A549 (cell line): ENCODE data around the gene TPP2. TPM values are rescaled to one million over a fixed set of nuclear protein-coding genes. Genes with fewer than 3 reads are reported as not detected.

Experiments used
- ATAC-seq, 2 experiments: fragments of 200-7000 bp in 1 of 2; fragments of >200 bp in 1 of 2; cut with Nextera tagmentation in 1 of 2; cut with Tn5 transposase in 1 of 2; 3 replicates each; pipeline versions ENCODE4 v1.8.0 to v1.9.1; 2018 to 2020; ENCODE audit warnings: mild to moderate bottlenecking in 1 of 2, moderate library complexity in 1 of 2
- CTCF ChIA-PET: fragments of 300-600 bp; sonication (Branson Sonifier 250); formaldehyde crosslinking; extraction: SDS; loops from one replicate; lab custom pipeline; 2021; ENCODE audit warnings: antibody characterized with exemption, inconsistent platforms; lab: Yijun Ruan, JAX
- POLR2A ChIA-PET: fragments of 350-600 bp; formaldehyde crosslinking; extraction: SDS; loops from one replicate; lab custom pipeline; 2021; ENCODE audit warnings: antibody characterized with exemption, inconsistent platforms; lab: Yijun Ruan, JAX
- DNase-seq, 2 experiments: peaks; one replicate each; pipeline versions ENCODE4 v3.0.0 to v3.0.0-alpha.2; 2011 to 2016; ENCODE audit warnings: low read depth in 1 of 2, low spot score in 1 of 2
- FAIRE-seq: peaks from 2 replicates; lab custom pipeline; 2011; peaks lifted over from hg19 to GRCh38; lab: Jason Lieb, UNC
- H3K27ac ChIP-seq, 2 experiments: fragments of >200 bp; sonication (Bioruptor Twin); formaldehyde crosslinking; 3 replicates each; pipeline ENCODE4 v1.5.1; 2016 to 2017
- H3K4me1 ChIP-seq: fragments of >200 bp; sonication (Bioruptor Twin); formaldehyde crosslinking; 3 replicates; pipeline ENCODE4 v1.6.1; 2016
- H3K4me2 ChIP-seq: fragments of >200 bp; sonication (Bioruptor Twin); formaldehyde crosslinking; 3 replicates; pipeline ENCODE4 v1.6.1; 2016
- H3K4me3 ChIP-seq: fragments of >200 bp; sonication (Bioruptor Twin); formaldehyde crosslinking; 3 replicates; pipeline ENCODE4 v1.5.1; 2016
- H3K9me3 ChIP-seq: fragments of >200 bp; sonication (Bioruptor Twin); formaldehyde crosslinking; 3 replicates; pipeline ENCODE4 v1.6.1; 2016
- CBX8 ChIP-seq: fragments of 200-600 bp; sonication (generic); IDR thresholded peaks from 2 replicates; pipeline ENCODE4 v1.6.1; 2016
- CEBPB ChIP-seq, 2 experiments: fragments of >200 bp in 1 of 2; sonication (Bioruptor Twin) in 1 of 2; formaldehyde crosslinking in 1 of 2; IDR thresholded peaks; 2 replicates each; pipeline ENCODE4 v1.6.1; 2012 to 2016
- CHD2 ChIP-seq: fragments of 150-350 bp; IDR thresholded peaks from 2 replicates; pipeline ENCODE4 v1.6.1; 2014; ENCODE audit warnings: low read length; ENCODE audit not compliant: partially characterized antibody
- EHF ChIP-seq: fragments of 250-450 bp; sonication (Bioruptor Pico); IDR thresholded peaks from 2 replicates; pipeline ENCODE4 v1.5.0; 2020; ENCODE audit warnings: mild to moderate bottlenecking
- FOSL2 ChIP-seq, 2 experiments: fragments of 450-650 bp in 1 of 2; fragments of >200 bp in 1 of 2; sonication (Bioruptor Twin) in 1 of 2; formaldehyde crosslinking; IDR thresholded peaks; 2 replicates each; pipeline versions ENCODE4 v1.5.0 to v1.6.1; 2016 to 2020; ENCODE audit warnings: mild to moderate bottlenecking in 1 of 2, moderate library complexity in 1 of 2
- GATA3 ChIP-seq: IDR thresholded peaks from 2 replicates; pipeline ENCODE4 v1.6.1; 2012; ENCODE audit warnings: borderline replicate concordance
- HOXA7 ChIP-seq: fragments of 250-450 bp; sonication (Bioruptor Pico); IDR thresholded peaks from 2 replicates; pipeline ENCODE4 v1.5.0; 2020; ENCODE audit warnings: mild to moderate bottlenecking, moderate library complexity
- HOXB5 ChIP-seq: fragments of 250-450 bp; sonication (Bioruptor Pico); IDR thresholded peaks from 2 replicates; pipeline ENCODE4 v1.5.0; 2020; ENCODE audit warnings: mild to moderate bottlenecking, moderate library complexity
- JUNB ChIP-seq: fragments of >200 bp; sonication (Bioruptor Twin); formaldehyde crosslinking; IDR thresholded peaks from 2 replicates; pipeline ENCODE4 v1.6.1; 2016
- NPAS2 ChIP-seq: fragments of 250-450 bp; sonication (Bioruptor Pico); IDR thresholded peaks from 2 replicates; pipeline ENCODE4 v1.8.0; 2022; ENCODE audit warnings: mild to moderate bottlenecking, moderate library complexity, borderline replicate concordance
- NR3C1 ChIP-seq: fragments of >200 bp; sonication (Bioruptor Twin); formaldehyde crosslinking; IDR thresholded peaks from 3 replicates; pipeline ENCODE4 v1.6.1; 2017
- PHF8 ChIP-seq: fragments of 200-600 bp; sonication (generic); IDR thresholded peaks from 2 replicates; pipeline ENCODE4 v1.6.1; 2016; ENCODE audit warnings: low read depth, mild to moderate bottlenecking, antibody characterized with exemption, moderate library complexity, borderline replicate concordance
- RFX5 ChIP-seq: fragments of 450-650 bp; IDR thresholded peaks from 2 replicates; pipeline ENCODE4 v1.7.1; 2014; ENCODE audit warnings: antibody characterized with exemption, mild to moderate bottlenecking, moderate library complexity
- SMC3 ChIP-seq: fragments of >200 bp; sonication (Bioruptor Twin); formaldehyde crosslinking; IDR thresholded peaks from 3 replicates; pipeline ENCODE4 v1.6.1; 2018; ENCODE audit warnings: inconsistent platforms
- TP53 ChIP-seq: fragments of 250-450 bp; sonication (Bioruptor Pico); IDR thresholded peaks from 2 replicates; pipeline ENCODE4 v1.5.0; 2021; ENCODE audit warnings: mild to moderate bottlenecking, moderate library complexity
- ZFP36 ChIP-seq: fragments of 450-650 bp; IDR thresholded peaks from 2 replicates; pipeline ENCODE4 v1.6.1; 2014; ENCODE audit warnings: borderline replicate concordance; ENCODE audit not compliant: partially characterized antibody
- WGBS: methylation state at CpG from one replicate; pipeline ENCODE4 v1.1.6; 2017; ENCODE audit errors: missing lambda C conversion rate; 5-methylcytosine and 5-hydroxymethylcytosine counted together
- polyA plus RNA-seq, 4 experiments: library from polyadenylated mRNA; depleted of rRNA in 3 of 4; stranded (reverse); fragments of >200 nt; fragmentation: RNase III in 1 of 4; extraction: RNeasy Plus Mini Kit Qiagen cat#74134 plus additional on column Dnase treatment in 1 of 4; gene quantifications; 2 replicates in 3 of 4; 3 replicates in 1 of 4; pipeline ENCODE4 v1.2.3, GENCODE V29; 2011 to 2017
- TF ChIP-seq, protein P1 (sequence below): IDR thresholded peaks from 2 replicates; pipeline ENCODE4 v1.6.1; 2012
- TF ChIP-seq, protein P2 (sequence below): fragments of >200 bp; sonication (Bioruptor Twin); formaldehyde crosslinking; IDR thresholded peaks from 3 replicates; pipeline ENCODE4 v1.5.1; 2016
- TF ChIP-seq, protein P3 (sequence below): IDR thresholded peaks from 2 replicates; pipeline ENCODE4 v1.6.1; 2012
- TF ChIP-seq, protein P4 (sequence below): fragments of 250-450 bp; sonication (Bioruptor Pico); IDR thresholded peaks from 2 replicates; pipeline ENCODE4 v1.5.0; 2021; ENCODE audit warnings: mild to moderate bottlenecking, moderate library complexity, borderline replicate concordance
- TF ChIP-seq, protein P5 (sequence below): fragments of 200-600 bp; sonication (generic); IDR thresholded peaks from 2 replicates; pipeline ENCODE4 v1.6.1; 2016; ENCODE audit warnings: antibody characterized with exemption, mild to moderate bottlenecking, moderate library complexity
- TF ChIP-seq, protein P6 (sequence below): fragments of >200 bp; sonication (Bioruptor Twin); formaldehyde crosslinking; IDR thresholded peaks from 3 replicates; pipeline ENCODE4 v1.6.1; 2016
- TF ChIP-seq, protein P7 (sequence below): IDR thresholded peaks from 2 replicates; pipeline ENCODE4 v1.6.1; 2012; ENCODE audit warnings: low read depth, borderline replicate concordance

The TPP2 gene
- polyA plus RNA-seq, 2 of the 4 experiments (the other 2 are of a cell fraction): 18.6 to 28.4 TPM

DNA sequence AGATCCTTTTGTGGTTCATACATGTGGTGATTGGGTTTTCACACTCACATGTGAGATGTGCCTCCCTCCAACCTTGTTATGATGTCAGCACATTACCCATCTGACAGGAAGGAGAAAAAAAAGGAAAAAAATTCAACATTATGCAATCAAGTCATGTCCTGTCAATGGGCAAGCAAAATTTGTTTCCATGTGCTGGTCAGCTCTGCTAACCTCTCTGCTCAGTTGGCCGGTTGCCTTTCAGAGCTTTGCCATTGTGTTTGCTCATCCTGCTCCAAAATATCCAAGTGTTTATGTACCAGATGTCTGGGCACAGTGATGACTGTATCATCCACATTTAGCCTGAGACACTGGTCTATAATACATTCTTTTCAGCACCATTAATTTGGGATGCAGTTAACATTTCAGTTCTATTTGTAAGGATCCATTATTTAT, 125.0 kb downstream of the TPP2 start:
- CTCF ChIA-PET: interaction anchor here (0.7 to 1.6 kb wide), 4 partner anchors 130 to 328 kb away, joined by 3 to 7 read pairs (median 4); no protein-coding TSS in a partner anchor

DNA sequence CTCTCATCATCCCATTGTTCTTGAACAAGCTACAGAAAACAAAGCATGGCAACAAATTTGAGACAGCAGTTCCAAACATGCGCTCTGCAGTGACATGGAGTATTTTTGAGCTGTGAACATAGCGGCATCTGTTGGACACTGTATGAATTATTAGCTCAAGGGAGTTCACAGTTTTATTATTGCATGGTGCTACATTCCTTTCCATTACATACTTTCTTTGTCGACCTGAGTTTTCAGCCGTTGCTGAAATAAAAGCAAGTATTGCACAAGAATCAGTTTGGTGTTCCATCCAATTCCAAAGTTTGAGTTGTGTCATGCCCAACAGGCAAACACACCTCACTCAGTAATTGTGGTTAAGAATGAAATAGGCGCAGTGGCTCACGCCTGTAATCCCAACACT, 128.1 kb downstream of the TPP2 start:
- no peak overlapping the region for H3K27ac ChIP-seq
- H3K4me2 ChIP-seq: no peak overlapping the region
- DNase-seq: peak; percentile 17 to 42
- FAIRE-seq: no peak
- H3K4me3 ChIP-seq: no peak overlapping the region
- H3K4me1 ChIP-seq: peaks cover 6% of the 10 kb centered on the region; the same call in 1 of the 3 replicates
- peak; percentile 90 to 91 for ATAC-seq
- H3K9me3 ChIP-seq: no peaks in the 10 kb centered on the region
- ChIA-PET POLR2A (interaction anchor here (0.7 to 1.0 kb wide), 2 partner anchors 121 to 128 kb away, joined by 3 to 4 read pairs; partner anchors contain the start of genes ERCC5 and TPP2), CTCF (interaction anchor here (0.9 to 3.4 kb wide), 15 partner anchors 10 to 156 kb away, joined by 3 to 38 read pairs (median 6); partner anchors contain the start of genes TEX30 and TPP2)
- WGBS: 25% methylated on average over 5 of the region's 6 CpGs
- TF ChIP-seq, protein P1, sequence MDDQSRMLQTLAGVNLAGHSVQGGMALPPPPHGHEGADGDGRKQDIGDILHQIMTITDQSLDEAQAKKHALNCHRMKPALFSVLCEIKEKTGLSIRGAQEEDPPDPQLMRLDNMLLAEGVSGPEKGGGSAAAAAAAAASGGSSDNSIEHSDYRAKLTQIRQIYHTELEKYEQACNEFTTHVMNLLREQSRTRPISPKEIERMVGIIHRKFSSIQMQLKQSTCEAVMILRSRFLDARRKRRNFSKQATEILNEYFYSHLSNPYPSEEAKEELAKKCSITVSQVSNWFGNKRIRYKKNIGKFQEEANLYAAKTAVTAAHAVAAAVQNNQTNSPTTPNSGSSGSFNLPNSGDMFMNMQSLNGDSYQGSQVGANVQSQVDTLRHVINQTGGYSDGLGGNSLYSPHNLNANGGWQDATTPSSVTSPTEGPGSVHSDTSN: no peak
- no peak for TF ChIP-seq ZFP36
- TF ChIP-seq, protein P2, sequence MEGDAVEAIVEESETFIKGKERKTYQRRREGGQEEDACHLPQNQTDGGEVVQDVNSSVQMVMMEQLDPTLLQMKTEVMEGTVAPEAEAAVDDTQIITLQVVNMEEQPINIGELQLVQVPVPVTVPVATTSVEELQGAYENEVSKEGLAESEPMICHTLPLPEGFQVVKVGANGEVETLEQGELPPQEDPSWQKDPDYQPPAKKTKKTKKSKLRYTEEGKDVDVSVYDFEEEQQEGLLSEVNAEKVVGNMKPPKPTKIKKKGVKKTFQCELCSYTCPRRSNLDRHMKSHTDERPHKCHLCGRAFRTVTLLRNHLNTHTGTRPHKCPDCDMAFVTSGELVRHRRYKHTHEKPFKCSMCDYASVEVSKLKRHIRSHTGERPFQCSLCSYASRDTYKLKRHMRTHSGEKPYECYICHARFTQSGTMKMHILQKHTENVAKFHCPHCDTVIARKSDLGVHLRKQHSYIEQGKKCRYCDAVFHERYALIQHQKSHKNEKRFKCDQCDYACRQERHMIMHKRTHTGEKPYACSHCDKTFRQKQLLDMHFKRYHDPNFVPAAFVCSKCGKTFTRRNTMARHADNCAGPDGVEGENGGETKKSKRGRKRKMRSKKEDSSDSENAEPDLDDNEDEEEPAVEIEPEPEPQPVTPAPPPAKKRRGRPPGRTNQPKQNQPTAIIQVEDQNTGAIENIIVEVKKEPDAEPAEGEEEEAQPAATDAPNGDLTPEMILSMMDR: peak; percentile 59
- TF ChIP-seq, protein P3, sequence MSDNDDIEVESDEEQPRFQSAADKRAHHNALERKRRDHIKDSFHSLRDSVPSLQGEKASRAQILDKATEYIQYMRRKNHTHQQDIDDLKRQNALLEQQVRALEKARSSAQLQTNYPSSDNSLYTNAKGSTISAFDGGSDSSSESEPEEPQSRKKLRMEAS: no peak
- TF ChIP-seq TP53: no peak
- TF ChIP-seq, protein P4, sequence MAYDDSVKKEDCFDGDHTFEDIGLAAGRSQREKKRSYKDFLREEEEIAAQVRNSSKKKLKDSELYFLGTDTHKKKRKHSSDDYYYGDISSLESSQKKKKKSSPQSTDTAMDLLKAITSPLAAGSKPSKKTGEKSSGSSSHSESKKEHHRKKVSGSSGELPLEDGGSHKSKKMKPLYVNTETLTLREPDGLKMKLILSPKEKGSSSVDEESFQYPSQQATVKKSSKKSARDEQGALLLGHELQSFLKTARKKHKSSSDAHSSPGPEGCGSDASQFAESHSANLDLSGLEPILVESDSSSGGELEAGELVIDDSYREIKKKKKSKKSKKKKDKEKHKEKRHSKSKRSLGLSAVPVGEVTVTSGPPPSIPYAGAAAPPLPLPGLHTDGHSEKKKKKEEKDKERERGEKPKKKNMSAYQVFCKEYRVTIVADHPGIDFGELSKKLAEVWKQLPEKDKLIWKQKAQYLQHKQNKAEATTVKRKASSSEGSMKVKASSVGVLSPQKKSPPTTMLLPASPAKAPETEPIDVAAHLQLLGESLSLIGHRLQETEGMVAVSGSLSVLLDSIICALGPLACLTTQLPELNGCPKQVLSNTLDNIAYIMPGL (CRISPR knock-in tag): no peak
- TF ChIP-seq NPAS2 (CRISPR knock-in tag): no peak
- no peak for TF ChIP-seq HOXB5 (CRISPR knock-in tag)
- no peak for TF ChIP-seq JUNB
- peak; percentile 50 for TF ChIP-seq SMC3
- TF ChIP-seq HOXA7 (CRISPR knock-in tag): no peak

More for the DNA sequence above, 125.0 kb downstream of the TPP2 start:
- TF ChIP-seq EHF (CRISPR knock-in tag): no peak
- TF ChIP-seq, protein P5, sequence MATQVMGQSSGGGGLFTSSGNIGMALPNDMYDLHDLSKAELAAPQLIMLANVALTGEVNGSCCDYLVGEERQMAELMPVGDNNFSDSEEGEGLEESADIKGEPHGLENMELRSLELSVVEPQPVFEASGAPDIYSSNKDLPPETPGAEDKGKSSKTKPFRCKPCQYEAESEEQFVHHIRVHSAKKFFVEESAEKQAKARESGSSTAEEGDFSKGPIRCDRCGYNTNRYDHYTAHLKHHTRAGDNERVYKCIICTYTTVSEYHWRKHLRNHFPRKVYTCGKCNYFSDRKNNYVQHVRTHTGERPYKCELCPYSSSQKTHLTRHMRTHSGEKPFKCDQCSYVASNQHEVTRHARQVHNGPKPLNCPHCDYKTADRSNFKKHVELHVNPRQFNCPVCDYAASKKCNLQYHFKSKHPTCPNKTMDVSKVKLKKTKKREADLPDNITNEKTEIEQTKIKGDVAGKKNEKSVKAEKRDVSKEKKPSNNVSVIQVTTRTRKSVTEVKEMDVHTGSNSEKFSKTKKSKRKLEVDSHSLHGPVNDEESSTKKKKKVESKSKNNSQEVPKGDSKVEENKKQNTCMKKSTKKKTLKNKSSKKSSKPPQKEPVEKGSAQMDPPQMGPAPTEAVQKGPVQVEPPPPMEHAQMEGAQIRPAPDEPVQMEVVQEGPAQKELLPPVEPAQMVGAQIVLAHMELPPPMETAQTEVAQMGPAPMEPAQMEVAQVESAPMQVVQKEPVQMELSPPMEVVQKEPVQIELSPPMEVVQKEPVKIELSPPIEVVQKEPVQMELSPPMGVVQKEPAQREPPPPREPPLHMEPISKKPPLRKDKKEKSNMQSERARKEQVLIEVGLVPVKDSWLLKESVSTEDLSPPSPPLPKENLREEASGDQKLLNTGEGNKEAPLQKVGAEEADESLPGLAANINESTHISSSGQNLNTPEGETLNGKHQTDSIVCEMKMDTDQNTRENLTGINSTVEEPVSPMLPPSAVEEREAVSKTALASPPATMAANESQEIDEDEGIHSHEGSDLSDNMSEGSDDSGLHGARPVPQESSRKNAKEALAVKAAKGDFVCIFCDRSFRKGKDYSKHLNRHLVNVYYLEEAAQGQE: no peak
- TF ChIP-seq, protein P2: no peak
- TF ChIP-seq, protein P6, sequence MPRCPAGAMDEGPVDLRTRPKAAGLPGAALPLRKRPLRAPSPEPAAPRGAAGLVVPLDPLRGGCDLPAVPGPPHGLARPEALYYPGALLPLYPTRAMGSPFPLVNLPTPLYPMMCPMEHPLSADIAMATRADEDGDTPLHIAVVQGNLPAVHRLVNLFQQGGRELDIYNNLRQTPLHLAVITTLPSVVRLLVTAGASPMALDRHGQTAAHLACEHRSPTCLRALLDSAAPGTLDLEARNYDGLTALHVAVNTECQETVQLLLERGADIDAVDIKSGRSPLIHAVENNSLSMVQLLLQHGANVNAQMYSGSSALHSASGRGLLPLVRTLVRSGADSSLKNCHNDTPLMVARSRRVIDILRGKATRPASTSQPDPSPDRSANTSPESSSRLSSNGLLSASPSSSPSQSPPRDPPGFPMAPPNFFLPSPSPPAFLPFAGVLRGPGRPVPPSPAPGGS: no peak
- no peak for TF ChIP-seq CEBPB (IDR thresholded peaks at IDR 0.05)
- no peak for TF ChIP-seq PHF8
- TF ChIP-seq SMC3: no peak
- TF ChIP-seq, protein P7, sequence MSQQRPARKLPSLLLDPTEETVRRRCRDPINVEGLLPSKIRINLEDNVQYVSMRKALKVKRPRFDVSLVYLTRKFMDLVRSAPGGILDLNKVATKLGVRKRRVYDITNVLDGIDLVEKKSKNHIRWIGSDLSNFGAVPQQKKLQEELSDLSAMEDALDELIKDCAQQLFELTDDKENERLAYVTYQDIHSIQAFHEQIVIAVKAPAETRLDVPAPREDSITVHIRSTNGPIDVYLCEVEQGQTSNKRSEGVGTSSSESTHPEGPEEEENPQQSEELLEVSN: no peak
- TF ChIP-seq NR3C1: no peak
- TF ChIP-seq GATA3: no peak
- no peak for TF ChIP-seq RFX5
- TF ChIP-seq CHD2: no peak
- no peak for TF ChIP-seq HOXB5 (CRISPR knock-in tag)
- no peak for TF ChIP-seq TP53
- no peak for TF ChIP-seq CBX8
- TF ChIP-seq FOSL2 (IDR thresholded peaks at IDR 0.05): no peak
- no peak for TF ChIP-seq FOSL2 (CRISPR knock-in tag; IDR thresholded peaks at IDR 0.05)
- TF ChIP-seq, all 56 proteins: peak for 0
- Histone ChIP-seq H3K27ac (no peak overlapping the region), H3K4me1 (no peaks in the 10 kb centered on the region), H3K4me3 (no peak overlapping the region), H3K9me3 (no peaks in the 10 kb centered on the region), H3K4me2 (no peak overlapping the region)
- ATAC-seq (no peak), FAIRE-seq (no peak), DNase-seq (no peak)
- 0% methylated on average over 1 of the region's 1 CpG for WGBS
- POLR2A ChIA-PET: no interaction called here
